GM18951 (cell line): ENCODE measurements around the gene ASB5.

Source experiments
- POLR2A ChIP-seq: IDR thresholded peaks from 4 replicates; pipeline ENCODE4 v1.6.1; 2011; ENCODE audit warnings: mild to moderate bottlenecking; ENCODE audit not compliant: insufficient read length, insufficient read depth; ENCODE audit errors: extremely low read depth
- in situ Hi-C: fragments of 300-500 bp; cut with MboI; formaldehyde crosslinking; loops from one replicate; pipeline ENCODE4 v1.12.0; 2022; ENCODE audit warnings: low sequenced_read_pairs, mixed read lengths, inconsistent platforms; ENCODE audit not compliant: unreplicated experiment

Gene ASB5

GRCh38 chr4:176191974-176192373, 77.0 kb downstream of the ASB5 start:
- in situ Hi-C loops: no loop called here
- TF ChIP-seq POLR2A: no peak

- in situ Hi-C loops: no loop called here
- no peak for TF ChIP-seq POLR2A
These were observed 78.9 kb downstream of the ASB5 start for GRCh38 chr4:176189891-176190795.

DNA sequence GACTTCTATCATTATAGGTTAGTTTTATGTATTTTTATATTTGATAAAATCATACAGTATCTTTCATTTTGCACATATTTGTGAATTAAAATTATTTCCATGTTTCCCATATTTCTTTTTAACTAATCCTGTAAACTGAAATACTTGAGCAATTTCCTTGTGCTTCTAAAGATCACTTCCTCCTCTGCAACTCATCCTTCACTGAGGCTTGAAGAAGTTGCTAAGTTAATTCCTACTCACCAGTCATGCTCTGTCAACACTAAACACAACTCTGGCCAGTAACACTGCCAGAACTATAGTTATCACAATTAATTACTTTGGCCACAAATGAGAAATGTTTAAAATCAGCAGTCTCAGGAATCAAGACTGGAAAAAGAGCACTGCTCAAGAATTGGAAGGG, 80.4 kb downstream of the ASB5 start:
- TF ChIP-seq POLR2A: no peak
- in situ Hi-C loops: no loop called here

- TF ChIP-seq POLR2A: no peak
- in situ Hi-C loops: no loop called here
These were observed 81.4 kb downstream of the ASB5 start for GRCh38 chr4:176187624-176188023.

- TF ChIP-seq POLR2A: no peak
- in situ Hi-C loops: no loop called here
These were observed 82.2 kb downstream of the ASB5 start for GRCh38 chr4:176186671-176187395.

DNA sequence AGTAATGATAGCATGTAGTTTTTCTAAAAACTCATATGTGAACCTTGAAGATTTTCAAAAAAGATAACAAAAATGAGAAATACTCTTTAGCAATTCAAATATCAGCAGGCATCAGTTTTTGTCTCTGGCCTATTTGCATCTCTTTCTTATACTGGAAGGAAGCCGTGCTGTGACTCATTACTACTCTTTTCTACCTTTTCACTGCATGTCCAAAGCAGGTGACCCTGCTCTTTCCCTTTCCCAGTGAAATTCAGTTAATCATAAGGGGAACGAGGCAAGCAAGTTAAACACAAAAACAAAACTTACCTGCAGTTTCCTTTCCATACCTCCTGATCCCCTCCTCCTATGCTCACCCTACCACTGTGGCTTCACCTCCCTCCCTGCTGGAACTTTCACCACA, 83.0 kb downstream of the ASB5 start:
- TF ChIP-seq POLR2A: no peak
- in situ Hi-C loops: no loop called here

DNA sequence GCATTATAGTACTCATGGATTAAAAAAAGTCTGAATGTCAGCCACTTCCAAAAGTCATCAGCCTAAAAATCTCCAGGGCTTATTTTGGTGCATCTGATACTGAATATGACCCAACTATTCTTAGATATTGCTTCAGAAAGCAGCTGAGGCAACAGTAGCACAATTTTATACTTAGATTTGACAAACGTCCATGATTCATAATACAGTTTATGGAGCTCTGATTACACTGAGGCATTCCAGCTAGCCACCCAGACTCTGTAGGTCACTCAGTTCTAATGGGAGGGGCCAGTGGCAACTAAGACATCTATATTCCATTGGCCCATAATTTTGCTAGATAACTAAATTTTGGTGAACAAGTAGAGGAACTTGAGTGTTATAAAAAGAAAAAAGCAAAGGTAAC, 84.0 kb downstream of the ASB5 start:
- in situ Hi-C loops: no loop called here
- TF ChIP-seq POLR2A: no peak
